NCI-H2107 treated with DMSO at 0.1 percent for 48 hours (cell line): Measurements from ENCODE around the gene CLRN2.
"Not testable (repeated sequence)": the region's sequence is repeated elsewhere in the genome, so short reads cannot be mapped to it uniquely, and the experiment has no call there.

ENCODE experiments used
- DNase-seq: peaks from one replicate; lab custom pipeline; 2025; ENCODE audit not compliant: unreplicated experiment; lab: John Stamatoyannopoulos, UW

CLRN2 gene

GRCh38 chr4:17502756-17503155, 12.2 kb upstream of the CLRN2 start:
- no peak for DNase-seq

- DNase-seq, result no peak
Observed at GRCh38 chr4:17504081-17504480, 10.9 kb upstream of the CLRN2 start.

- DNase-seq, result no peak
Observed at GRCh38 chr4:17510582-17510981, 4.4 kb upstream of the CLRN2 start.

GRCh38 chr4:17511051-17511450, 3.9 kb upstream of the CLRN2 start:
- no peak for DNase-seq

- DNase-seq, result no peak
Observed at GRCh38 chr4:17511509-17511949, 3.4 kb upstream of the CLRN2 start.

- no peak for DNase-seq
Observed at GRCh38 chr4:17511950-17512795, 2.8 kb upstream of the CLRN2 start, which contains the start of gene QDPR. Gene QDPR (minus strand): TSS chr4:17512090. CDS start chr4:17512054, 36 bp downstream.

GRCh38 chr4:17512973-17513665, 1.8 kb upstream of the CLRN2 start:
- no peak for DNase-seq

- DNase-seq, result no peak
Observed at GRCh38 chr4:17515445-17516407, 761 bp downstream of the CLRN2 start.

- no peak for DNase-seq
Observed at GRCh38 chr4:17516980-17517379, 2.0 kb downstream of the CLRN2 start.

GRCh38 chr4:17517664-17518063, 2.7 kb downstream of the CLRN2 start:
- DNase-seq, result no peak

- DNase-seq, result no peak
Observed at GRCh38 chr4:17521595-17521994, 6.6 kb downstream of the CLRN2 start.

GRCh38 chr4:17523662-17524061, 8.7 kb downstream of the CLRN2 start:
- DNase-seq, result no peak

- no peak for DNase-seq
Observed at GRCh38 chr4:17526695-17527477, 11.9 kb downstream of the CLRN2 start.

GRCh38 chr4:17528551-17529165, 13.7 kb downstream of the CLRN2 start:
- no peak for DNase-seq

- no peak for DNase-seq
Observed at GRCh38 chr4:17531538-17532285, 16.7 kb downstream of the CLRN2 start.

- DNase-seq, result no peak
Observed at GRCh38 chr4:17534705-17535104, 19.7 kb downstream of the CLRN2 start.

- DNase-seq, result no peak
Observed at GRCh38 chr4:17535242-17535641, 20.3 kb downstream of the CLRN2 start.

GRCh38 chr4:17535906-17536305, 20.9 kb downstream of the CLRN2 start:
- no peak for DNase-seq

GRCh38 chr4:17537060-17537459, 22.1 kb downstream of the CLRN2 start:
- DNase-seq, result not testable (repeated sequence)
